8988T (cell line): ENCODE results near the gene GDF15.

Experiments
- DNase-seq: peaks from one replicate; pipeline ENCODE4 v3.0.0; 2011

The GDF15 gene

DNA sequence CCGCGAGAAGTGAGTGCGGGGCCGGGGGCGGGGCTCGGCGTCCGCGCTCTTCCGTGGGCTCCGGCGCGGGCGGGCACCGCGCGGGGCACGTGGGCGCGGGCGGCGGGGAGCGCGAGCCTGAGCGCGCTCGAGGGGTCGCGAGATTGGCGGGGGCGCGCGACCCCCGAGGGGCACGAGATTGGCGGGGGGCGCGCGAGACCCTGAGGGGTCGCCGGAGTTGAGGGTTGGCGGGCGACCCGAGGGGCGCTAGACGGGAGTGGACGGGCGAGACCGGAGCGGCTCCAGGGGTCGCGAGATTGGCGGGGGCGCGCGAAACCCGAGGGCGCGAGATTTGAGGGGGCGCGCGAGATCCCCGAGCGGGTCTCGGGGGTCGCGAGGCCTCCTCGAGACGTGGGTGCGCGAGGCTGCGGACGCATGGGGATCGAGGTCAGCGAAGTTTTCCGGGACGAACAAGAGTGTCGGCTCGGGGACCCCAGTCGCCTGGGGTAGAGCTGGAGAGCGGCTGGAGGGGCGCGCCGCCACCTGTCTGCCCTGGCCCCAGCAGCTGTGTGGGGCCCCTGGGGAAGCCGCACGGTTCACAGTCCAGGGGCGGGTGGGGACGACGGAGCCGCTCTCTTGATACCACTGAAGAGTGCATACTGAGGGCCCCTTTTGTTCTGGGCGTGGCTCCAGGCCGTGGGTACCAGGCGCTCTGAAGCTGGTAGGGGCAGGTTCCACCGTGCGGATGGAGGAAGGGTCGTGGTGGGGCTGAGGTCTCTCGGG is 33.9 kb downstream of the GDF15 start:
- DNase-seq, result peak; percentile 84

DNA sequence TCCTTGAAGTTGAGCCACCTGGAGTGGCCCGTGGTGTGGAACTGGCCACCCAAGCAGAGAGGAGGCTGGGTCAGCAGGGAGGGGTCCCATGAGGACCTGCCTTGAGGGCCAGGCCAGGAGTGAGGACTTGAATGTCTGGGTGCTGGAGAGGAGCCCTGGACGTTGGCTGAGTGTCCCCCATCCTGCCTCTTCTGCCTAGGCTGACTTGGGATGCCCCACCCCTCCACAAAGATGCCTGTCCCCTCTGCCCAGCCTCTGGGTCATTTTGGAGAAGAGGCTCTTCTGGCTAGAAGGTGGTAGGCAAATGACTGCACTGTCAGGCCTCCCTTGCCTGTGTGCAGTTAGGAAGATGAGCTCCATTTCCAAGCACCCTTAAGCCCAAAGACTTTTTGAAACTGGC is 35.0 kb downstream of the GDF15 start:
- no peak for DNase-seq

DNA sequence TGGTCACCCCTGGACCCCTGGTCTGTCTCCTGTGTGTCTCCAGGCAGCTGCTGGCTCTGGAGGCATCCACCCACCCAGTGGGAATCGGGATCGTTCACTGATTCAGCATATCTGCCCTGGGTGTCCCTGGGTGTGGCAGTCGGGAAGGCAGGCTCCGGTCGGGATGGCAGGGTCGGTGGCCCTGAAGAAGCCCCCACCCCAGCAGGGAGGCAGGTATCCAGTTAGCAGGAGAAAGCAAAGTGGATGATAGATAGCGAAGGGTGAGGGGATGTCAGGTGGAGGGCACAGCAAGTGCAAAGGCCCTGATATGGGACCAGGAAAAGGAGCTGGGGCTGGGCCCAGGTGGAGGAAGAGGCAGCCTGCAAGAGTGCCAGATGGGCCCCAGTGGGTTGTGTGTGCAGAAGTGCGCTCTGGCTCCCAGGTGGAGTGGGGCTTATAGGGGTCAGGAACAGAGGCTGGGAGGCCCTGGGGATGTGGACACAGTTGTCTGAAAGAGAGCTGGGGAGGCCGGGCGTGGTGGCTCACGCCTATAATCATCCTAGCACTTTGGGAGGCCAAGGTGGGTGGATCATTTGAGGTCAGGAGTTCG is 35.5 kb downstream of the GDF15 start:
- no peak for DNase-seq

DNA sequence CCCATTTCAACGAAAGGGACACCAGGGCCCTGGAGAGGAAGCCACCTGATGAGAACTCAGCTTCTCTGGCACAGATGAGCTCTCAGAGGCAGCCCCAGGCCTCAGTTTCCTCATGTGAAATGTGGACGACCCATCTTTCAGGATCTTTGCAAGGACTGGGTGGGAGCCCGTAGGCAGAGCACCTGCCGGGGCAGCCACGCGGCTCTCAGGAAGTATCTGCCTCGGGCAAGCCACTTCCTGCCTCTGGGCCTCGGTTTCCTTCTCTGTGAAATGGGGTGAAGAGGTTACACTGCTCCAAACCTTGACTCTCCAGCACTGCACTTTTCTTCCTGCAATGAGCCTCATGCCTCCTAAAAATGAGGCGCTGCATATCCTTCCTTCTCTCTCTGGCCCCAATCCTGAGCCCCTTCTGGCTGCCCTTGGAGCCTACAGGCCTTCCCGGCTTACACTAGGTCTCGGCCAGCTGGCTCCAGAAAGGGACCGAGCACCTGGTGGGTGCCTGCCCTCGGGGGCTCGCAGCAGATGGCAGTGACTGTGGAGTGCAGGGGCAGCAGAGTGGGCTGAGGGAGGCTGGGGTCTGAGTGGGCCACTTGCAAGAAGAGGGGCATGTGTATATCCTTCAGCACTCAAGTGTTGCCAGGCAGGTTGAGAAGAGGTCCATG is 36.7 kb downstream of the GDF15 start:
- DNase-seq, result no peak

DNA sequence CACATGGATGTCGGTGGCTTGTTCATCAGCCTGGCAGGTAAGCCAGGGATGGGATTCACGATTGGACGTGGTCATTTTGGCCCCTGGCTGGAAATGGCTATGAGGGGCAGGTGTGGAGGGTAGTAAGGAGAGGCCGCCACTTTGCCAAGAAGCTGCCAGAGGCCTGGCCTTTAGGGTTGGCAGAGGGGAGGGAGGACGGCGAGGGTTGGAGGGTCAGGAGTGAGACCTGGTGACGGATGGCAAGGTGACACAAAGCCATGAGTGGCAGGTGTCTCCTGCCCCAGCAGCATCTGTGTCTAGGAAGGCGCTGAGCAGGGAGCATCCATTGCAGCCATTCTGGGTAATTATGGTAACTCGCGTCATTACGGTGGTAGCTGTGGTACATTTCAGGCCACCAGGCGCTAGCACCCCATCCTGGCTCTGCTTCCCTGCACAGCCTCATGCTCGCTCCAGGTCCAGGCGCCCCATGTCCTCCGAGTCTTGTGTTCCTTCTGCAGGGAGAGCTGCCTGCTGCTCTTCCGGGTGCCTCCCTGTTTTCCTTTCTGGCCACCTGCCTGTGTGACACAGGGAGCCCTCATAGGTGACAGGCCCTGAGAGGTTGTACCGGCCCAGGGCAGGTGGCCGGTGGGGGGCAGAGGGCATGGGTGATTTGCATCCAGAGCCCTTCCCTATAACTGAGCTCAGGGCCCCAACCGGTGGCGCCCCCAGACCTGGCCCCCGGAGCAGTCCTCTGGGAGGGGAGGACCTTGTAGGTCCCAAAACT is 37.5 kb downstream of the GDF15 start:
- DNase-seq, result no peak

DNA sequence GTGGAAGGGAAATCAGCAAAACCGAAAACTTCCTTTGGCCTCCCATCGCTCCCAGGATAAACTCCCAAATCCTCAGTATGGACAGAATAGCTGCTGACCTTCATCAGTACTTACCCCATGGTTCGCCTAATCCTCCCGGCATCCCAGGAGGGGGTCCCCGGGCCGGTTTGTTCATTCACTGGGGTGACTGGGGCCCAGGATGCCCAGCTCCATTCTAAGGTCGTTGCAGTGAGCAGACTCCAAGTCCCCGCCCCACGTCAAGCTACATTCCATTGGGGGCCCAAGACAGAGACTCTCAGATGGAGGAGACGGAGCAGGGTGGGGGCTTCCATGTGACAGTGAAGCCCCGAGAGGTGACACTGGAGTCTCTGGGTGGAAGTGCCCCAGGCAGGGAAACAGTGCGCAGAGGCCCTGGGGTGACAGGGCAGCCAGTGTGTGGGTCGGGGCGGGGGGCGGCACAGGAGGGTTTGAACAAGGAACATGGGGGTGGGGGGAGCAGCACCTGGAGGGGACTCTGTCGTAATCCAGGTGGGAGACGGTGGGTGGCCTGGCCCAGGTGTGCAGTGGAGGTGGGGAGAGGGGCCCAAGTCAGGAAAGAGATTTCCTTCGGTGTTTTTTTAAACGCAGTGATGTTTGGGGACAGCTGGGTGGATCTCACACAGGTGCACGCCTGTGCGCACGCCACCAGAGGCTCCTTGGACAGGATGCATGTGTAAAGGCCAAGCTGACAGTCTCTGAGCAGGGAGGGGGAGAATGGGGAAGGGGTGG is 38.3 kb downstream of the GDF15 start:
- no peak for DNase-seq

DNA sequence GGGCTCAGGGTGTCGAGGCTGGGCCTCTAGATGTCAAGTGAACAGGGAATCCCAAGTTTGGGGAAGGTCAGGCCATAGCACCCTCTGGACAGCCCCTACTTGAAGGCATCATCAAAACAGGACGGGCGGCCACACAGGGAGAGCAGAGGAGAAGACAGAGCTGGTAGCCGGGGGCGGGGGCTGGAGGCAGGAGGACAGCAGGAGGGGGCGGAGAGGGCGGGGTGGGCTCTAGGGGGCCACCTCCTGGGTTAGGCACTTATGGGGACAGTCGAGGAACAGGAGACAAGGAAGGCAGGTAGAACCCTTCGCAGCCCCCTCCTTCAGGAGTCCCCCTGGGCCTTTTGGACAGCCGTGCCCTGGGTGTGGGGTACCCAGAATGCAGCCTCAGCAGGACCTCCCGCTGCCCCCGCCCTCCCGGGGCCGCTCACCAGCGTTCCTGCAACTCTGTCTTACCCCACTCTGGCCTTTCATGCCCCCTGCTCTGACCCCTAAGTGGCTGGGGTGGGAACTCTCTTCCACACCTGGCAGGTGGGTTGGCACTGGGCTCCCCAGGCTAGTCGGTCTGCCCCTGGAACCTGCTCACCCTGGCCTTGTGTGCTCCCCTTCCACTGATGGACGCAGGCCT is 39.0 kb downstream of the GDF15 start:
- no peak for DNase-seq

DNA sequence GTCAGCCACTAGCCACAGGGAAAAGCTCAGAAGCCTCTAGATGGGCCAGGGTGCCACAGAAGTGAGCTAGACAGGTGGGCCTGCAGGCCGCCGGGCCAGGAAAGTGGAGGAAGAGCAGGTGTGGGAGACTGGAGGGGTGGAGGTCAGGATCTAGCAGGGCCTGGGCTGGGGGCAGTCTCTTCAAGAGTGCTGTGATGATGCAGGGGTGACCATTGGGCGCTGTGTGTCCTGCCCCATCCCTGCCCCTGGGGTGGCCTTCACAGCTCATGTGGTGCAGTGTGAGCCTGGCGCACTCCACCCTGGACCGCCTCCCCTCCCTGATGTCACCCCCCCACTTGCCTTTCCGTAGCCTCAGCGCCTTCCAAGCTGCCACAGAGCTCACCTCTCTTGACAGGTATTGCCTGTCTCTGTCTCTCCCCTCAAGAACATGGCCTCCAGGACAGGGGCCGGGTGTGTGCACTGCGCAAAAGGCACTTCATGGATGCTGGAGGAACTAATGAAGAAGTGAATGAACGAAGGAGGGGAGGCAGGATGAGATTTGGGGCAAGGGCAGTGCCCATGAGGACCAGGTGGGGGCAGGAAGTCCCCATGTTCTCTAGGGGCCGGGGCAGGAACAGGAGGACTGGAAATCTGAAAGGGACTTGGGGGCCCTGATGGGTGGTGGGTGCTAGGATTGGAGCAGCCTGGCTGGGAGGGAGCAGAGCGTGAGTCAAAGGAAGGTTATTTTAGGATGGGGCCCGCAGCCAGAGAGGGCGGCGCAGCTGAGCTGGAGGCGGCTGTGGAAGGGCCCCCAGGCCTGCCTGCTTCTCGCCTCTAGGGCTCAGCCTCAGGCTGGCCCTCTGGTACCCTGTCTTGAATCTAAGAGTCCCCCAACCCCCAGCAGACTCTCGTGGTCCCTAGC is 39.8 kb downstream of the GDF15 start:
- peak; percentile 94 for DNase-seq

DNA sequence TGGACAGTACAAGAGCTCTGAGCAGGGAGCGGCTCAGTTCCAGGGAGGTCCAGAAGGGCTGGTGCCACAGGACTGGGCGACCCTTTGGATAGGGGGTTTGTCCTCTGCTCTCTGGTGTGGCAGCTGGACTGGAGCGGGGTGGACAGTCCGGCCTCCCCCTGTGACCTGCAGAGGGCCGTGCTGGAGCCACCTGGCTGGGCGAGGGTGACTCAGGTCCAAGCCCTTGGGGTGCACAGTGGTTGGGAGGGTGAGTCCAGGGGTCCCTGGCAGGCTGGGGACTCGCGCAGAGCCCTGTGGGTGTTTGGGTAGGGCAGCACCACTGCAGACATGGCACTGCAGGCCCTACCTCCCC is 40.4 kb downstream of the GDF15 start:
- no peak for DNase-seq

DNA sequence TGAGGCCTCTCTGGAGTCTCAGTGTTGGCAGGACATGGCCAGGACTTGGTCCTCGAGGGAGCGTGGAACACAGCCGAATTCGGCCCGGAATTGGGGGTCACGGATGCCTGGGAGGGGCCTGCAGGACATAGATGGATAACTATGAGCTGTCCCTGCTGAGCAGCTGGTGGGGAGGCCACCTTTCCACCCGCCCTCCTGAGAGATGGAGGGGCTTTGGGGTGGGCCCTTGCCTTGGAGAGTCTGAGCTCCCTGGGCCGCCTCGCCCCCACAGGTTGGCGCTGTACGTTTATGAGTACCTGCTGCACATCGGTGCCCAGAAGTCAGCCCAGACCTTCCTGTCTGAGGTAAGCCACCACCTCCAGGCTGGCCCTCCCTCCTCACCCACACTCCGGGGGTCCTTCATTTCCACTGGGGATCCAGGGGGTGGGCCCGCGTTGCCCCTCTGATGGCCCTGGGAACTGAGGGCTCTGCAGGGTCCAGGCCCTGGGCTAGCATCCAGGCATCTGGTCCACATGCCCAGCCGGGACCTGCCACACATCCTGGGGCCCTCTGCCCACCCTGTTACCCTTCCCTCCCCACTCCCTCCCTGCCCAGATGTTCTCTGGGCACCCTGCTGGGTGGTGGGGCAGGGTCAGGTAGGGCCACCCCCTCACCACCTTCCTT is 41.3 kb downstream of the GDF15 start:
- no peak for DNase-seq

DNA sequence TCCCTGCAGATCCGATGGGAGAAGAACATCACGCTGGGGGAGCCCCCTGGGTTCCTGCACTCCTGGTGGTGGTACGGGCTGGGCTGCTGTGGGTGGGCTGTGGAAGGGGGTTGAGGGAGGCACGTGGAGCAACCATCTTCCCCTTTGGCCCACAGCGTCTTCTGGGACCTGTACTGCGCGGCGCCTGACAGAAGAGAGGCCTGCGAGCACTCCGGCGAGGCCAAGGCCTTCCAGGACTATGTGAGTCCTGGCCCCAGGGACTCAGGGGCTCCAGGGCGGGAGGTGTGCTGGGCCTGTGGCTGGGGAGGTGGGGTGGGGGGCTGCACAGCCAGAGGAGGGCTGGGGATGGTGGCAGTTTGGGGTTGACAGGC is 41.8 kb downstream of the GDF15 start:
- no peak for DNase-seq

DNA sequence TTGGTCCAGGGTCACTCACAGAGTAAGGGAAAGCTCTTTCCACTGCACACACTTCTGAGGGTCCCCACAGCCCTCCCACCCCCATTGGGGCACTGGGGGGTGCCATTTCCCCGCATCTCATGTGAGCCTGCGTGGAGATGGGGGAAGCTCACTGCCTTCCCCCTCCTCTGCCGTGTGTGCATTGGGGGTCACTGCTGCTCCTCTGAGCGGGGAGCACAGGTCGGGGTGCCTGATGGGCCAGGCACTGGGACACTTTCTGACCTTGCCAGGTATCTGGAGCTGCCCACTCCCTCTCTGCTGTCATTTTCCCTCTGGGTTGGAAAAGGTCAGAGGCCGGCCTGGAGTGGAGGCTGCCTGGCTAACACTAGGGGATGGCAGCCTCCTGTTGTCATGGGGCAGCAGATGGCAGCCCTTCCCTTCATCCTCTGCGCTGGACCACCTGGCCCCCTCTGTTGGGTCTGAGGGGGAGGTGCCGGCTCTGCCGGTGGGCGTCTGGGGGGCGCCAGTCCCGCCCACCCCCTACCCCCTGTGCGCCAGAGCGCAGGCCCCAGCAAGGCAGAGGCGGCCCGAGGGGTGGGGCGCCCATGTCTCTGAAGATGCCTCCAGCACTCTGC is 42.3 kb downstream of the GDF15 start:
- no peak for DNase-seq

DNA sequence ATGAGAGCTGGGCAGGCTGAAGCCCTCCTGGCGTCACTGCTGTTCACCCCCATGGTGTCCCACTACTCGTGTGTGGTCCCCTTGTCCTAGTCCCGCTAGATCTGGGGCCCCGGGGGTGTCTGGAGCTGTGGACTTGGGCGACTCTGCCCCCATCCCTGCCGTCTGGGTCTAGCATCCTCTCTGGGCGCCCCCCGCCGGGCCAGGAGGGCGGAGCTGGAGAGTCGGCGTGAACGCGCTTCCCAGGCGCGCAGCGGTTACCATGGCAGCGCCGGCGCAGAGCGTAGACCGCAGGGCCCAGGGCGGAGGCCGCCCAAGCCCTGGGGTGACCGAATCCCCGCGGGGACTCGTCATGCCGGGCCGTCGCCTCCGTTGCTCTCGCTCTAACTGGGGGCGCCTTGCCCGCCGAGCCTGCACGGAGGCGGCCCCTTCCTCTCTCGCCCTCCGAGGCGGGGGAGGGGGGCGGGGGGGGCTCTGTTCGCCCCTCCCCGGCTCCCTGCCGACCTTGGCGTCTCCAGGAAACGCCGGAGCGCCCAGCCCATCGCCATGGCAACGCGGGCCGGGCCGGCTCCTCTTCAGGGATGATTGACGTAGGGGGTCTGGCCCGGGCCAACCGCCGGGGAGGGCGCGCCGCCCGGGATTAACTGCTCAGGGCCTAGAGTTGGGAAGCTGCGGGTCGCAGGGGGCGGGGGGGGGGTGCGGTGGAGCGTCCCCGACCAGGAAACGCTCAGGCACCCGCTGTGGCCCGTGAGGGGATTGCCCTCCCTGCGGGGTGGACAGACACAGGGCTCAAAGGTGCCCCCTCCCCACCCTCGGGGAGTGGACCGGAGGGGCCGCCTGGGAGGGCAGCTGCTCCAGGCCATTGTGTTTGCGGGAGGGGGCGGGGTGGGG is 43.1 kb downstream of the GDF15 start:
- DNase-seq, result no peak

DNA sequence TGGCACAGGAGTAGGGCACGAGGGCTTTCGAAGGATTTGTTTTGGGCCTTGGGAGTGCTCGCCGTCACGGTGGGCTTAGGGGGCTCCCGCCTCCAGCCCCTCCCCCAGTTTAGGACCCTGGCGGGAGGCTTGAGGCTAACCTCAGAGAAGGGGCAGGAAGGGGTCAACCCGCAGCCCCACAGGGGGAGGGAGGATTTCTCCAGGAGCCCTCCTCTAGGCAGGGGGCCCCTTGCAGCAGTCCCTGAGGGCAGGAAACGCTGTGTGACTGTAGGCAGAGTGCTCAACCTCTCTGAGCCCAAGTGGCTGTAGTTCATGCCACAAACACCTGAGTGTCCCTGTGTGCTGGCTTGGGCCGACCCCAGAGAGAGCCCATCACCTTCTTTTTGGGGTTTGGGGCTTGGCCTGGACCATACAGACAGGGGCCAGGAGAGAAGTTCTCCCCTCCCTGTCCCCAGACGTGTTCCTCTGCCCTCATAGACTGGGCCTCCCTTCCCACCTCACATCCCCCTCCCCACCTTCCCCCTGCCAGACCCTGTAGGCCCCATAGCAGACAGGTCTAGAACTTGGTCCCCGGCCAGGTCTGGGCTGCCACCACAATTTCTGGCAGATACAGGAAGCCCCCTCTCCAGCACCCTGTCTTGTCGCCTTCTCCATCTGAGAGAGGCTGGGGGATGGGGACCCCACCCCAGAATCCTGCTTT is 43.9 kb downstream of the GDF15 start:
- no peak for DNase-seq

DNA sequence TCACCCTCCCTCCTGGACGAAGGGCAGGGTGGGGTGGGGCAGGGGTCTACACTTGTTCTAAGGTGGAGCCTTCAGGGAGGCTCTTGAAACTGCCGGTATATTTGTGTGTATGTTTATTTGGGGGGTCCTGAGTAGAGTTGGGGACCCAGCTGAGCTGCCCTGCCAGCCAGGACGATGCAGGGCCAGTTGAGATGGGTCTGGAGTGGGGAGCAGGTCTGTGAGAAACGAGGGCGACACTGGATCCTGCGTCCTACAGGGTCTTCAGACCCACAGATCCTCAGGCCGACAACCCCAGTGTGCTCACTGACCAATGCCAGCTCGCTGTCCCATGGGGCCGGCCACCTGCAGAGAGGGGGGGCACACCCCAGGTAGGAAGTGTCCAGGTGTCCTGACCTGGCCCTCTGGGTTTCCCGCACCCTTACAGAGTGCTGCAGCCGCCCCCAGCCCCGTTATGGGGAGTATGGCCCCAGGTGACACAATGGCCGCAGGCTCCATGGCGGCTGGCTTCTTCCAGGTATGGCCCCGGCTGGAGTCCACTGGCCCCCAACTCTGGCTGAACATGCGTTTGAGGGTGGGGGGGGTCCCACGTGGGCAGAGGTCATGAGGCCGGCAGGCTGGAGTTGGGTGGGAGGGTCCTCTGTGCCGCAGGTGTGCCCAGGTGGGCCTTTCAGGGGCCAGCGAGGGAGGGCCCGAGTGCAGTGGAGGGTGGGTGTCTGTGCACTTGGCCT is 44.6 kb downstream of the GDF15 start:
- DNase-seq, result no peak

DNA sequence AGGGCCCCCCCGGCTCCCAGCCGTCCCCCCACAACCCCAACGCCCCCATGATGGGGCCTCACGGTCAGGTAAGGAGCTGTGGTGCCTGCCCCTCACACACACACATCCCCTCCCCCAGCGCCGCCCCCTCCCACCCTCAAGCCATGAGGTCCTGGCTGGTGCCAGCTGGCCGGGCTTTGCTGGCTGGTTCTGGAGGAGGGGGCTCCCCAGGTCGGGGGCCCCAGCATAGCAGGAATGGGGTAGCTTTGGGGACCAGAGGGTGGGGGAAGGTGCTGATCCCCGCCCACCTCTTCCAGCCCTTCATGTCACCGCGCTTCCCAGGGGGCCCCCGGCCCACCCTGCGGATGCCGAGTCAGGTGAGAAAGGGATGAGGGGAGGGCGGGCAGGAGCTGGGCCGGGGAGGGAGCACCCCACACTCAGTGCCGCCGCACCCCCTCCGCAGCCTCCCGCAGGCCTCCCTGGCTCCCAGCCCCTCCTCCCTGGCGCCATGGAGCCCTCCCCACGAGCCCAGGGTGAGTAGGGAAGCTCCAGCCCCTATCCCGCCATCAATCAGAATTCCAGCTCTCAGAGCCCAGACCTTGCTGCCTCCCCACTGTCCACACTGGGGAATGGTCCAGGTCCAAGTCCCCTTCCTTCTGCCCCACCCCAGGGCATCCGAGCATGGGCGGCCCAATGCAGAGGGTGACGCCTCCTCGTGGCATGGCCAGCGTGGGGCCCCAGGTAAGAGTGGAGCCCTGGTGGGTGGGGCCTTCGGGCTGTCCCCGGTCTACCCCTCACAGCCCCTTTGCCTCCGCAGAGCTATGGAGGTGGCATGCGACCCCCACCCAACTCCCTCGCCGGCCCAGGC is 45.6 kb downstream of the GDF15 start:
- DNase-seq, result peak; percentile 32
